ENCODE measurements around the gene SELENOS. TPM values are rescaled to one million over a fixed set of nuclear protein-coding genes. Genes with fewer than 3 reads are reported as not detected.

The SELENOS gene
- total RNA-seq, 1 donor from 2014 or later: 48.9 TPM

DNA sequence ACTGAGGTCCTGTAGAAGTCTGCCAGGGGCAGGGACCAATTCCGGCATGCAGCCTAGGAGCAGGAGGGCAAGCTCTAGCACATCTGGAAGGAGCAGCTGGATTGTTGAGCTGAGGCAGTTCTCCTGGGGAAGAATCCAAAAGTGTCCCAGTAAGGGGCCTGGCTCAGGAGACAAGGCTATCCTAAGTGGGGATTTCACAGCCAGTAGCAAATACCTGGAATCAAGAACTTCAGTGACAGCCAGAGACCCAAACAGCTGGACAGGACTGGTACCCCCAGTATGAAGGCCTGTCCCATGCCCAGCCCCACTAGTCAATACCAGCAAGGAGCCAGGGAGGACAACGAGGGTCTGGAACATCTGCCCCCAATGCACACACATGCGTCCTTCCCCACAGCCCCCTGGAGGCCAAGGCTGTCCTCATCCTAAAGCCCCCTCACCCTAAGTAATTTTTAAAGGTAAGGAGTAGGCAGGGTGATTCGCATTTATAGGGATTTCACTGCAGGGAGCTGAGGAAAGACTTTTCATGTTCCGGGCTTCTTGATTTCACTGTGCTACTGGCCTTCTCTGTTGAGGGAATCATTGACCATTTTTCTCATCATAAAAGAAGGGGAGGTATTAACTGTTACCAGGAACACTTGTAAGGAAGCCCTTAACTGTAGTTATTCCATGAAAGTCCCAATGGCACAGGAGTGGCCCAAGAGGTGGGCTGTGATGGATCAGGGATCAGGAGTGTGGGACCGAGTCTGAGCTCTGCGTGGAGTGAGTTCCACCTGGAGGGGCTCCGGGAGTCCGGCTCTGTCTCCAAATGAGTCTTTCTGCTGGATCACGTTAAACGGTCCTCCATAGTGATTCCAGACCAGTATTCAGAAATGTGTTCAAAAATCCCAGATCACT, 22.9 kb downstream of the SELENOS start:
- Mint-ChIP-seq H3K4me1 (ENCODE audit: unreplicated experiment) (peaks cover 11% of the 10 kb centered on the region), H3K36me3 (ENCODE audit: low read depth, unreplicated experiment) (no peaks in the 10 kb centered on the region), H3K4me3 (ENCODE audit: unreplicated experiment) (no peak overlapping the region), H3K27me3 (ENCODE audit: unreplicated experiment) (peaks cover 17% of the 10 kb centered on the region), H3K27ac (ENCODE audit: unreplicated experiment) (no peak overlapping the region), H3K9me3 (ENCODE audit: unreplicated experiment) (no peaks in the 10 kb centered on the region)
- TF ChIP-seq, protein P1, sequence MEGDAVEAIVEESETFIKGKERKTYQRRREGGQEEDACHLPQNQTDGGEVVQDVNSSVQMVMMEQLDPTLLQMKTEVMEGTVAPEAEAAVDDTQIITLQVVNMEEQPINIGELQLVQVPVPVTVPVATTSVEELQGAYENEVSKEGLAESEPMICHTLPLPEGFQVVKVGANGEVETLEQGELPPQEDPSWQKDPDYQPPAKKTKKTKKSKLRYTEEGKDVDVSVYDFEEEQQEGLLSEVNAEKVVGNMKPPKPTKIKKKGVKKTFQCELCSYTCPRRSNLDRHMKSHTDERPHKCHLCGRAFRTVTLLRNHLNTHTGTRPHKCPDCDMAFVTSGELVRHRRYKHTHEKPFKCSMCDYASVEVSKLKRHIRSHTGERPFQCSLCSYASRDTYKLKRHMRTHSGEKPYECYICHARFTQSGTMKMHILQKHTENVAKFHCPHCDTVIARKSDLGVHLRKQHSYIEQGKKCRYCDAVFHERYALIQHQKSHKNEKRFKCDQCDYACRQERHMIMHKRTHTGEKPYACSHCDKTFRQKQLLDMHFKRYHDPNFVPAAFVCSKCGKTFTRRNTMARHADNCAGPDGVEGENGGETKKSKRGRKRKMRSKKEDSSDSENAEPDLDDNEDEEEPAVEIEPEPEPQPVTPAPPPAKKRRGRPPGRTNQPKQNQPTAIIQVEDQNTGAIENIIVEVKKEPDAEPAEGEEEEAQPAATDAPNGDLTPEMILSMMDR (IDR thresholded peaks at IDR 0.05; ENCODE audit: unreplicated experiment): peak; percentile 16
- no peak for DNase-seq (ENCODE audit: low spot score)

DNA sequence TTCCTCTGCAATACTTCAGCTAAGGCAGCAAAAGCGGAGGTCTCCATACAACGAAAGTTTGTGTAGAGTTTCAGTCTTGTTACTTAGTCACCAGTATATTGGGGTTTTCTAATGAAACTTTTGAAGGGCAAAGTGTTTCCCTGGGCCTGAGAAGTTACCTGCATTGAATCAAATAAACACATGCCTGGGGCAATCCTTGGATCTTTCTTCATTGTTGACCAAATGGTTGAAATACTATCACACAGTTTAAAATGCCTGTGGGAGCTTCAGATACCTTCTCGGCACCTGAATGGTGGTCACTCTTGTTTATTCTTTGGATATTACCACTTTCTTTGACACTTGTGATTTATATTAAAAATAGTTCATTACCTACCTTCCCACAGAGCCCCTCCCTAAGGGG, 24.4 kb downstream of the SELENOS start:
- Mint-ChIP-seq H3K36me3 (ENCODE audit: low read depth, unreplicated experiment) (no peaks in the 10 kb centered on the region), H3K27me3 (ENCODE audit: unreplicated experiment) (peaks cover 19% of the 10 kb centered on the region), H3K27ac (ENCODE audit: unreplicated experiment) (peak overlapping the region; percentile 61), H3K4me1 (ENCODE audit: unreplicated experiment) (peaks cover 11% of the 10 kb centered on the region), H3K9me3 (ENCODE audit: unreplicated experiment) (no peaks in the 10 kb centered on the region), H3K4me3 (ENCODE audit: unreplicated experiment) (peak overlapping the region; percentile 94)
- TF ChIP-seq, protein P1 (IDR thresholded peaks at IDR 0.05; ENCODE audit: unreplicated experiment): no peak
- no peak for DNase-seq (ENCODE audit: low spot score)

DNA sequence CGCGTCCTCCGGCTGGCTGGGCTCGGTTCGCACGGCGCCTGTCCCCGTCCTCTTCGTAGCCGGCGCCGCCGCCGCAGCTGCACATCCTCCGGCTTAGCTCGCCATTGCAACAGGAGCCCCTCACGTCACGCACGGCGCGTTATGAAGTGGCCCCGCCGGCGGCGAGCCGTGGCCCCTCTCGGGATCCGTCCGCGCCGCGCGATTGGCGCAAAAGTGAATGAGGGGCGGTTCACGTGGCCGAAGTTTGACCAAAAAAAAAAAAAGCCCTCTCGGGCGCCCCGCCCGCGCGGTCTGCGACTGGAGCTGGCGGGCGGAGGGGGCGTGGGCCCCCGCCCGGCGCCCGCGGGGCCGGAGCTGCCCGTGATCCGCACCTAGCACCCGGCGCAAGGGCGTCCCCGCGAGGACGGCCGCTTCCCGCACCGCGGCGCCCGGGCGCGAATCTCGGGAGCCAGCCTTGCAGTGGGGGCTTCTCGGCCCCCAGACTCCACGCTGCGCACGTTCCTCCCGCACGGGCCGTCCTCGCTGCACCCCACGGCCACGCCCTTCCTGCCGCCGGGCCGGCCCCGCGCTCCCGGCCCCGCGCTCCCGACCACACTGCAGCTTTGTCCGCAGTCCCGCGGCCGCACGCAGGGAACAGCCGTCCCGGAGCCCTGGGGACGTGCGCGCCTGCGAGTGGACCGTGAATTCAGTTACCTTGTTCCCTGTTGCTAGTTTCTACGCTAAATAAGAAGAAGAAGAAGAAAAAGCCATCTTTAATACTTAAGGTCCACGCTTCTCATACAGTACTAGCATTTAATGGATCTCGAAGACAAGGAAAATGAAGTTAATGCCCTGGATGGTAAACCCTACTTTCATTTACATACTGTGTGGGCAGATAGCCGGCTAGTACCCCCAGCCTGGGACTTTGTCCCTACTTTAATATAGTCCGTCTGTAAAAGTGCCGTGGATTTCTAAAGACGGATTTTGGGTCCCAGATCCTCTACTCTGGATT, 25.2 kb downstream of the SELENOS start, which contains the start of gene CHSY1:
CHSY1 (minus strand) TSS at position 219 of the 991 bp plus-strand sequence. CDS start 592 bp downstream, outside the sequence.
- peak; percentile 81 for DNase-seq (ENCODE audit: low spot score)
- TF ChIP-seq, protein P1 (IDR thresholded peaks at IDR 0.05; ENCODE audit: unreplicated experiment): no peak
- Mint-ChIP-seq H3K36me3 (ENCODE audit: low read depth, unreplicated experiment) (no peaks in the 10 kb centered on the region), H3K4me1 (ENCODE audit: unreplicated experiment) (peaks cover 11% of the 10 kb centered on the region), H3K9me3 (ENCODE audit: unreplicated experiment) (no peaks in the 10 kb centered on the region), H3K27me3 (ENCODE audit: unreplicated experiment) (peaks cover 19% of the 10 kb centered on the region), H3K27ac (ENCODE audit: unreplicated experiment) (peak within 1 kb of the TSS; percentile 82), H3K4me3 (ENCODE audit: unreplicated experiment) (peak within 1 kb of the TSS; percentile 96)

DNA sequence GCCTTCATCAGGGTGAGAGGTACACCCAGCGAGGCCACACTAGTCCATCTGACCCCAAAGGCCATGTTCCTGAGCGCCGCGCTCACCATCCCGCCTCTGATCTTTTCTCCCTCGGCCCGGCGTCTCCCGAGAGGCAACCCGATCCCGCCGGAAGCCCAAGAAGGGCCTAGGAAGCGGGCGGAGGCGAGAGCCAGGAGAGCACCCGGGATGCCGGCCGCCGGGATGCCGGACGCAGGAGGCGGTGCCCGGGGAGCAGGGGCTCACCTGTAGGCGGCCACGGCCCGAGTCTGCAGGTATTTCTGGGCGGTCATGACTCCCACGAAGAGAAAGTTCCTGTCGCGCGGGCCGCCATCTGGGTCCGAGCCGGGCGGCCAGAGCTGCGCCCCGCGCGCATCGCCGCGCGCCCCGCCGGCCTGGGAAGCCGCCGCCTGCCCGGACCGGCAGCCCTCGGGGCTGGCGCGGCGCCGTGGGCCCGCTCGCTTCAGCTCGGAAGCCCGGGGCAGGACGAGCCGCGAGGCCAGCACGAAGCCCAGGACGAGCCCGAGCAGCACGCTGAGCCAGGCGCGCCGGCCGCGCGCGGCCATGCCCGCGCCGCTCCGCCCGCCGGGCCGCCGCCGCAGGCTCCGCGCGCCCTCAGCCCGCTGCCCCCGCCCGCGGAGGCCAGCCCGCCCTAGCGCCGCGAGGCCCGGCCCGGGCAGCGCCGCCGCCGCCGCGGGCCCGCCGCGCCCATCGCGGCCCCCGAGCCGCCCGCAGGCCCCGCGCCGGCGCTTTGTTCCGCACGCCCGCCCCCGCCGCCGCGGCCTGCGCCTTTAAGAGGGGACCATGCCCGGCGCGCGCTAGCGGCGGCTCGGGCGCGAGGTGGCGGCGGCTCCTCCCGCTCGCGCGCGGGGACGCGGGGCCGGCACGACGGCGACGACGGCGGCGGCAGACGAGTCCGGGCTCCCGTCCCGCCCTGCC, 26.1 kb downstream of the SELENOS start:
- H3K36me3 Mint-ChIP-seq (ENCODE audit: low read depth, unreplicated experiment): no peaks in the 10 kb centered on the region
- H3K4me3 Mint-ChIP-seq (ENCODE audit: unreplicated experiment): peak overlapping the region; percentile 96
- H3K9me3 Mint-ChIP-seq (ENCODE audit: unreplicated experiment): no peaks in the 10 kb centered on the region
- peak; percentile 44 for DNase-seq (ENCODE audit: low spot score)
- TF ChIP-seq, protein P1 (IDR thresholded peaks at IDR 0.05; ENCODE audit: unreplicated experiment): no peak
- H3K27me3 Mint-ChIP-seq (ENCODE audit: unreplicated experiment): peaks cover 19% of the 10 kb centered on the region
- H3K4me1 Mint-ChIP-seq (ENCODE audit: unreplicated experiment): peaks cover 11% of the 10 kb centered on the region
- H3K27ac Mint-ChIP-seq (ENCODE audit: unreplicated experiment): peak overlapping the region; percentile 82

Data from endothelial cell (in vitro differentiated cells).